Glutamatergic neuron (in vitro differentiated cells): ENCODE results near the gene CLOCK. TPM values are rescaled to one million over a fixed set of nuclear protein-coding genes. Genes with fewer than 3 reads are reported as not detected.

Experiments used
- DNase-seq: peaks from one replicate; pipeline ENCODE4 v3.0.0; 2022
- H3K27ac Mint-ChIP-seq: one replicate; pipeline ENCODE4 v1.8.0; 2020; ENCODE audit warnings: mild to moderate bottlenecking, mixed read lengths, inconsistent platforms; ENCODE audit not compliant: unreplicated experiment
- H3K27me3 Mint-ChIP-seq: one replicate; pipeline ENCODE4 v1.8.0; 2020; ENCODE audit warnings: mild to moderate bottlenecking, moderate library complexity, mixed read lengths, inconsistent platforms; ENCODE audit not compliant: unreplicated experiment
- H3K36me3 Mint-ChIP-seq: one replicate; pipeline ENCODE4 v1.8.0; 2020; ENCODE audit warnings: mild to moderate bottlenecking, mixed read lengths, inconsistent platforms; ENCODE audit not compliant: unreplicated experiment
- H3K4me1 Mint-ChIP-seq: one replicate; pipeline ENCODE4 v1.8.0; 2020; ENCODE audit warnings: mild to moderate bottlenecking, low read depth, mixed read lengths, inconsistent platforms; ENCODE audit not compliant: unreplicated experiment
- H3K4me3 Mint-ChIP-seq: one replicate; pipeline ENCODE4 v1.8.0; 2020; ENCODE audit warnings: mild to moderate bottlenecking, mixed read lengths, inconsistent platforms; ENCODE audit not compliant: unreplicated experiment
- H3K9me3 Mint-ChIP-seq: one replicate; pipeline ENCODE4 v1.8.0; 2020; ENCODE audit warnings: mild to moderate bottlenecking, moderate library complexity, mixed read lengths, inconsistent platforms; ENCODE audit not compliant: unreplicated experiment
- CTCF ChIP-seq: fragments of 200-600 bp; sonication (generic); IDR thresholded peaks from one replicate; pipeline ENCODE4 v1.5.0; 2021; ENCODE audit not compliant: partially characterized antibody, unreplicated experiment
- total RNA-seq: library from RNA; stranded (reverse); fragmentation: NEBNext Ultra II Directional; extraction: Animal tissue kit (Norgen Biotek cat#: 25700); gene quantifications from one replicate; pipeline ENCODE4 v1.2.1, GENCODE V29; 2021; ENCODE audit not compliant: unreplicated experiment

CLOCK gene
- total RNA-seq, 1 donor from 2014 or later, result 7.6 TPM

- no peak overlapping the region for H3K4me3 Mint-ChIP-seq
- no peaks in the 10 kb centered on the region for H3K36me3 Mint-ChIP-seq
- no peak for TF ChIP-seq CTCF
- DNase-seq, result no peak
- no peak overlapping the region for H3K27ac Mint-ChIP-seq
- no peaks in the 10 kb centered on the region for H3K27me3 Mint-ChIP-seq
- no peaks in the 10 kb centered on the region for H3K4me1 Mint-ChIP-seq
- H3K9me3 Mint-ChIP-seq, result no peaks in the 10 kb centered on the region
These were observed 101.9 kb downstream of the CLOCK start for GRCh38 chr4:55444827-55445226.

- H3K9me3 Mint-ChIP-seq, result no peaks in the 10 kb centered on the region
- H3K27me3 Mint-ChIP-seq, result no peaks in the 10 kb centered on the region
- TF ChIP-seq CTCF, result no peak
- H3K4me3 Mint-ChIP-seq, result no peak overlapping the region
- H3K4me1 Mint-ChIP-seq, result no peaks in the 10 kb centered on the region
- no peak overlapping the region for H3K27ac Mint-ChIP-seq
- DNase-seq, result no peak
- H3K36me3 Mint-ChIP-seq, result no peaks in the 10 kb centered on the region
These were observed 104.2 kb downstream of the CLOCK start for GRCh38 chr4:55442541-55442940.

- Mint-ChIP-seq H3K27ac (no peak overlapping the region), H3K36me3 (no peaks in the 10 kb centered on the region), H3K4me1 (no peaks in the 10 kb centered on the region), H3K9me3 (no peaks in the 10 kb centered on the region), H3K27me3 (no peaks in the 10 kb centered on the region), H3K4me3 (no peak overlapping the region)
- DNase-seq, result no peak
- TF ChIP-seq CTCF, result no peak
These were observed 105.9 kb downstream of the CLOCK start for GRCh38 chr4:55440786-55441185.

- Mint-ChIP-seq H3K36me3 (no peaks in the 10 kb centered on the region), H3K27ac (no peak overlapping the region), H3K27me3 (no peaks in the 10 kb centered on the region), H3K9me3 (no peaks in the 10 kb centered on the region), H3K4me3 (no peak overlapping the region), H3K4me1 (no peaks in the 10 kb centered on the region)
- DNase-seq, result no peak
- TF ChIP-seq CTCF, result no peak
These were observed 107.7 kb downstream of the CLOCK start for GRCh38 chr4:55439023-55439422.

- Mint-ChIP-seq H3K27ac (no peak overlapping the region), H3K4me3 (no peak overlapping the region), H3K9me3 (no peaks in the 10 kb centered on the region), H3K4me1 (no peaks in the 10 kb centered on the region), H3K27me3 (no peaks in the 10 kb centered on the region), H3K36me3 (no peaks in the 10 kb centered on the region)
- no peak for DNase-seq
- no peak for TF ChIP-seq CTCF
These were observed 108.4 kb downstream of the CLOCK start for GRCh38 chr4:55438314-55438713.
